ENCODE results near the gene FEM1C.

GRCh38 chr5:115535479-115536035 lies 9.0 kb downstream of the FEM1C start:
- TF ChIP-seq POLR2A (IDR thresholded peaks at IDR 0.05; ENCODE audit: low read depth), result no peak
- TF ChIP-seq, protein P1, sequence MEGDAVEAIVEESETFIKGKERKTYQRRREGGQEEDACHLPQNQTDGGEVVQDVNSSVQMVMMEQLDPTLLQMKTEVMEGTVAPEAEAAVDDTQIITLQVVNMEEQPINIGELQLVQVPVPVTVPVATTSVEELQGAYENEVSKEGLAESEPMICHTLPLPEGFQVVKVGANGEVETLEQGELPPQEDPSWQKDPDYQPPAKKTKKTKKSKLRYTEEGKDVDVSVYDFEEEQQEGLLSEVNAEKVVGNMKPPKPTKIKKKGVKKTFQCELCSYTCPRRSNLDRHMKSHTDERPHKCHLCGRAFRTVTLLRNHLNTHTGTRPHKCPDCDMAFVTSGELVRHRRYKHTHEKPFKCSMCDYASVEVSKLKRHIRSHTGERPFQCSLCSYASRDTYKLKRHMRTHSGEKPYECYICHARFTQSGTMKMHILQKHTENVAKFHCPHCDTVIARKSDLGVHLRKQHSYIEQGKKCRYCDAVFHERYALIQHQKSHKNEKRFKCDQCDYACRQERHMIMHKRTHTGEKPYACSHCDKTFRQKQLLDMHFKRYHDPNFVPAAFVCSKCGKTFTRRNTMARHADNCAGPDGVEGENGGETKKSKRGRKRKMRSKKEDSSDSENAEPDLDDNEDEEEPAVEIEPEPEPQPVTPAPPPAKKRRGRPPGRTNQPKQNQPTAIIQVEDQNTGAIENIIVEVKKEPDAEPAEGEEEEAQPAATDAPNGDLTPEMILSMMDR (IDR thresholded peaks at IDR 0.05), result no peak
- TF ChIP-seq EP300 (IDR thresholded peaks at IDR 0.05), result no peak
